ENCODE data around the gene SLC9A3.

SLC9A3 gene

DNA sequence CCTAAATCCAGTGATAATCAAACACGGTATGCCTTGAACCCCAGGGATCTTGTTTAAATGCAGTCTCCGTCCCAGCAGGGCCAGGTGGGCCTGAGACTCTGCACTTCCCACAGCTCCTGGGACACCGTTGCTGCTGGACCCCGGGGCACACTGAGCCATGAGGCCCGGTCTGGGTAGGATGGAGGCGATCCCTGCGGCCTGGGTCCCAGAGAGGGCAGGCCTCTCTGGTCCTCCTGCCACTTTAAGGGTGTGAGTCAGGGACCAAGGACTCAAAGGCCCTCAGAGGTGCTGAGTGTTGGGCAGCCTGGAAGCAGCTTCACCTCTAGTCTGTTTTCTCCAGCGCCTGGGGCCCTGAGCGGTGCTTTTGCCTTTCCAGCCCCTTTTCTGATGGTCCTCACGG, 34.1 kb upstream of the SLC9A3 start:
- TF ChIP-seq REST (IDR thresholded peaks at IDR 0.05; ENCODE audit: low read depth) (no peak), TCF12 (IDR thresholded peaks at IDR 0.05; ENCODE audit: low read depth) (no peak), NFIC (IDR thresholded peaks at IDR 0.05) (no peak), ZBTB7A (IDR thresholded peaks at IDR 0.05; ENCODE audit: low read depth) (no peak), TAF1 (IDR thresholded peaks at IDR 0.05; ENCODE audit: low read depth) (no peak), RAD21 (IDR thresholded peaks at IDR 0.05; ENCODE audit: low read depth) (no peak), FOXM1 (IDR thresholded peaks at IDR 0.05; ENCODE audit: borderline replicate concordance, low read depth) (no peak), CREB1 (IDR thresholded peaks at IDR 0.05; ENCODE audit: low read depth) (no peak)

- TF ChIP-seq EP300 (IDR thresholded peaks at IDR 0.05; ENCODE audit: borderline replicate concordance) (no peak), FOXM1 (IDR thresholded peaks at IDR 0.05; ENCODE audit: borderline replicate concordance, low read depth) (no peak), RAD21 (IDR thresholded peaks at IDR 0.05; ENCODE audit: low read depth) (no peak), REST (IDR thresholded peaks at IDR 0.05; ENCODE audit: low read depth) (no peak), ZBTB7A (IDR thresholded peaks at IDR 0.05; ENCODE audit: low read depth) (no peak), USF1 (IDR thresholded peaks at IDR 0.05) (no peak), YY1 (IDR thresholded peaks at IDR 0.05; ENCODE audit: low read depth) (no peak), TCF12 (IDR thresholded peaks at IDR 0.05; ENCODE audit: low read depth) (no peak), TAF1 (IDR thresholded peaks at IDR 0.05; ENCODE audit: low read depth) (no peak), CEBPB (IDR thresholded peaks at IDR 0.05) (no peak), NFIC (IDR thresholded peaks at IDR 0.05) (no peak), TEAD4 (IDR thresholded peaks at IDR 0.05) (no peak)
- TF ChIP-seq, protein P1, sequence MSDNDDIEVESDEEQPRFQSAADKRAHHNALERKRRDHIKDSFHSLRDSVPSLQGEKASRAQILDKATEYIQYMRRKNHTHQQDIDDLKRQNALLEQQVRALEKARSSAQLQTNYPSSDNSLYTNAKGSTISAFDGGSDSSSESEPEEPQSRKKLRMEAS (IDR thresholded peaks at IDR 0.05): no peak
These were observed 32.7 kb upstream of the SLC9A3 start for GRCh38 chr5:556909-557441.

DNA sequence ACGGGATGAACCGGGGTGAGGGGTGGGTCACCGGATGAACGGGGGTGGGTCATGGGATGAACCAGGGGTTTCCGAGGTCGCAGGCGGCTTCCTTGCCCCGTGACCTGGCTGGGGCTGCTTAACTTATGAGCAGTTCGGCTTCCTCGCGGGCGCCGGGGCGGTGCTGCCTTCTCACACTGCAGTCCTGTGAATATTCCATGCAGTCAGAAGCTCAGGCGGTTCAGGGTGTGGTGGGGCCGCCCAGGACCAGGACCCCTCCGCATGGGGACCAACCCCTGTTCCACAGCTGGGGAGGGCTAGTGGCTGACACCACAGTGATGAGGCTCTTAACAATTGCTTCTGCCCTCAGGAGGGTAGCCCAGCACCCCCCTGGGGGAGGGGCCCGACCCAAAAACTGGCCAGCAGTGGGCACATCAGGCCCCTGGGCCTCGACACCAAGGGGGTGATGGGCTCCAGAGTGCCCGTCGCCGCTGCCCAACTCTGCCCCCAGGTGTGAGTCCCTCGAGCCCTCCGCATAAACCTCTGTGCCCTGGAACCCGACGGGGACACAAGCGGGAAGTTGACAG, 30.9 kb upstream of the SLC9A3 start:
- TF ChIP-seq TCF12 (IDR thresholded peaks at IDR 0.05; ENCODE audit: low read depth): no peak
- TF ChIP-seq TEAD4 (IDR thresholded peaks at IDR 0.05): no peak

DNA sequence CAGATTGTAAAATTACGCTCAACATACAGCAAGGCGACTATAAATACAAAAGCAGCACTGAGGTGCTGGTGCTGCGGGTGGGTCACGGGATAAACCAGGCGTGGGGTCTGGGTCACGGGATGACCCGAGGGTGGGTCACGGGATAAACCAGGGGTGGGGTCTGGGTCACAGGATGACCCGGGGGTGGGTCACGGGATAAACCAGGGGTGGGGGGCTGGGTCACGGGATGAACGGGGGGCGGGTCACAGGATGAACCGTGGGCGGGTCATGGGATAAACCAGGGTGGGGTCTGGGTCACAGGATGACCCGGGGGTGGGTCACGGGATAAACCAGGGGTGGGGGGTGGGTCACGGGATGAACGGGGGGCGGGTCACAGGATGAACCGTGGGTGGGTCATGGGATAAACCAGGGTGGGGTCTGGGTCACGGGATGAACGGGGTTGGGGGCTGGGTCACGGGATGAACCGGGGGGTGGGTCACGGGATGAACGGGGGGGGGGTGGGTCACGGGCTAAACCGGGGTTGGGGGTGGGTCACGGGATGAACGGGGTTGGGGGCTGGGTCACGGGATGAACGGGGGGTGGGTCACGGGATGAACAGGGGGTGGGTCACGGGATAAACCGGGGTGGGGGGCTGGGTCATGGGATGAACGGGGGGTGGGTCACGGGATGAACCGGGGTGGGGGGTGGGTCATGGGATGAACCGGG, 30.2 kb upstream of the SLC9A3 start:
- TF ChIP-seq EP300 (IDR thresholded peaks at IDR 0.05; ENCODE audit: borderline replicate concordance) (no peak), YY1 (IDR thresholded peaks at IDR 0.05; ENCODE audit: low read depth) (no peak), NFIC (IDR thresholded peaks at IDR 0.05) (no peak)

DNA sequence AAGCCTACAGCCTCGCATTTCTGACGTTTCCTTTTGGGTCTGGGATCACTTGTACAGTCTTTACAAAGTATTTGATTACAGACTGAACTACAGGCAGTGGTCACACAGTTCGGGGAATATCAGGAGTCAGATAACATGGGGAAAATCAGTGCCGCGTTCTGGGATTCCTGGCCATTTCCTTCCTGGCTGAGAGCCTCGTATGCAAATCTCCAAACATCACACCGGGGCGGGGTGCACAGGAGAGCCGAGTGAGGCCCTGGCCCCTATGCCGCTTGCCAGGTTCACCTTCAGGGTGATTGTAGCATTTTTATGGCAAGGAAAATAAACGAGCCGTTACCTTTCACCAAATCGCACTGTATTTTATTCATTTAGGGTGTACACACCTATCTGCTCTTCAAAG, 29.6 kb upstream of the SLC9A3 start:
- TF ChIP-seq TEAD4 (IDR thresholded peaks at IDR 0.05): no peak
- no peak for TF ChIP-seq CEBPB (IDR thresholded peaks at IDR 0.05)
- TF ChIP-seq TAF1 (IDR thresholded peaks at IDR 0.05; ENCODE audit: low read depth): no peak
- TF ChIP-seq, protein P1 (IDR thresholded peaks at IDR 0.05): no peak
- TF ChIP-seq USF1 (IDR thresholded peaks at IDR 0.05): no peak
- no peak for TF ChIP-seq ZBTB7A (IDR thresholded peaks at IDR 0.05; ENCODE audit: low read depth)
- TF ChIP-seq YY1 (IDR thresholded peaks at IDR 0.05; ENCODE audit: low read depth): no peak
- no peak for TF ChIP-seq REST (IDR thresholded peaks at IDR 0.05; ENCODE audit: low read depth)
- TF ChIP-seq NFIC (IDR thresholded peaks at IDR 0.05): no peak
- no peak for TF ChIP-seq EGR1 (IDR thresholded peaks at IDR 0.05)
- no peak for TF ChIP-seq RAD21 (IDR thresholded peaks at IDR 0.05; ENCODE audit: low read depth)
- no peak for TF ChIP-seq CREB1 (IDR thresholded peaks at IDR 0.05; ENCODE audit: low read depth)
- no peak for TF ChIP-seq FOXM1 (IDR thresholded peaks at IDR 0.05; ENCODE audit: borderline replicate concordance, low read depth)
- no peak for TF ChIP-seq TCF12 (IDR thresholded peaks at IDR 0.05; ENCODE audit: low read depth)
- TF ChIP-seq EP300 (IDR thresholded peaks at IDR 0.05; ENCODE audit: borderline replicate concordance): no peak

Data from Ishikawa (cell line).